ENCODE data around the gene PDCL3.

PDCL3 gene

DNA sequence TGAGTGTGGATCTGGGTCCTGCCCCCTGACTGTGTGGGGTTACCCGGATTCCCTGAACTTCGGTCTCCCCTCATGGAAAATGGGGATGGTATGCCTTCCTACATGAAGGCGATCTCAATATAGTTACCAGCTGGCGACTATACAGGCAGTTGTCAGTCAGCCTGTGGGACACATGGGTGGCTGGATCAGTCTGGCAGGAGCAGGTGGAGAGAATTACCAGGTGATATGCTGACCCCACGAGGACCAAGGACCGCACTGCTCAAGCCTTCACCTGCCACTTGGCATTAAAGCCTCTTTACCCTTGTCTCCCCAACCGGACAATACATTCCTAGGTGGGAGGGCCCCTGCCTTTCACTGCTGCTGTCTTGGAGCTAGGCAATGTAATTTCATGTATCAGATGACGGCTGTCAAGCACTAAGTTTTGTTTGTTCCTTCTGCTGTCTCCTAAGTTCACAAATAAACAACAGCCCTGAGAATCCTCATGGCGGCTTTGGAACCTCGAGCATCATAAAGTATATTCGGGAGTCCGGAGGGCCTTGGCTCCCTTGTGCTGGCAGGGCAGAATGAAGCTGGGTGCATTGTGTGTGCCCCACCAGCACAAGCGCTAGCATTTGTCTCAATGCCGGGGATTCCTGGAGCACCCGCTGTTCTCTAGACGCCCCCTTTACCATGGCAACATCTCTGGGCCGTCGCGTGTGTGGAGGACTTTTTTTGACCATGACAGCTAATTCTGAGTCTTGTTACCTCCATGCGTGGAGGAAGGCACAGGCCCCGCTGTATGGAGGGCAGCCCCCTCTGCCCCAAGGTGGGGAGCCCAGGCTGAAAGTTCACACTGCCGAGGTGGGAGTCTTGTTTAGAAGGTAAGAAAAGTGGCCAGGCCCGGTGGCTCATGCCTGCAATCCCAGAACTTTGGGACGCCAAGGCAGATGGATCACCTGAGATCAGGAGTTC is 48.6 kb downstream of the PDCL3 start:
- DNase-seq (ENCODE audit: low read depth, low spot score), result no peak

DNA sequence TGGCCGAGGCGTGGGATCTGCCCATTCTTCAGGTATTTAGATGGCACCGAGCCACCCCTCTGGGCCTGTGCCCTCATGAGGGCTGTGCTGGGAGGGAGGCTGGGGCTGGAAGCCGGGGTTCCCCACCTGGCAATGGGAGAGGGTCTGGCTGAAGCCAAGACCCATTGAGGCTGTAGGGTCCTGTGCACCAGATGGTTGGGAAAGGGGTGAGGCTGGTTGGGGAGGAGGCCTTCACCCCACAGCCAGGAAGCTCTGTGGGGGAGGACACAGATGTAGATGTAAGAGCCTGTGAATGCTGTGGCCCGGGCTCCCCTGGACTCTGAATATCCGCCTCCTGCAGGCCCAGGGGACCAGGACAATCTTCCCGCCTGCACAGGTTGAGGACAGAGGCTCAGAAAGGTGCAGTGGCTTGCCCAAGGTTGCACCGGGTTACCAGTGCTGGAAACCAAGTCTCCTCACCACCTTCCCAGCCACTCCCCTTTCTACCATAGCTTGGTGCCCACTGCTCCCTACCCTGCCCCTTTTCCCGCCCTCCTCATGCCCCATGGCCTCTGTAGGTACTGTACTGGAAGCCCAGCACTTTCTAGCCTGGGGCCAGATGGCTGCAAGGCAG is 49.7 kb downstream of the PDCL3 start:
- no peak for DNase-seq (ENCODE audit: low read depth, low spot score)

DNA sequence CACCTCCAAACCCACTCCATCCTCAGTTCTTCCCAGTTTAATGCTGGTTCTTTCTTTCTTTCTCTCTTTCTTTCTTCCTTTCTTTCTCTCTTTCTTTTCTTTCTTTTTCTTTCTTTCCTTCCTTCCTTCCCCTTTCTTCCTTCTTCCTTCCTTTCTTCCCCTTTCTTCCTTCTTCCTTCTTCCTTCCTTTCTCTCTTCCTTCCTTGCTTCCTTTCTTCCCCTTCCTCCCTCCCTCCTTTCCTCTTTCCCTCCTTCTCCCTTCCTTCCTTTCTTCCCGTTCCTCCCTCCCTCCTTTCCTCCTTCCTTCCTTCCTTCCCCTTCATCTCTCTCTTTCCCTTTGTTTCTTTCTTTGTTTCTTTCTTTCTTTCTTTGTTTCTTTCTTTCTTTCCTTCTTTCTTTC is 50.9 kb downstream of the PDCL3 start:
- no peak for DNase-seq (ENCODE audit: low read depth, low spot score)

DNA sequence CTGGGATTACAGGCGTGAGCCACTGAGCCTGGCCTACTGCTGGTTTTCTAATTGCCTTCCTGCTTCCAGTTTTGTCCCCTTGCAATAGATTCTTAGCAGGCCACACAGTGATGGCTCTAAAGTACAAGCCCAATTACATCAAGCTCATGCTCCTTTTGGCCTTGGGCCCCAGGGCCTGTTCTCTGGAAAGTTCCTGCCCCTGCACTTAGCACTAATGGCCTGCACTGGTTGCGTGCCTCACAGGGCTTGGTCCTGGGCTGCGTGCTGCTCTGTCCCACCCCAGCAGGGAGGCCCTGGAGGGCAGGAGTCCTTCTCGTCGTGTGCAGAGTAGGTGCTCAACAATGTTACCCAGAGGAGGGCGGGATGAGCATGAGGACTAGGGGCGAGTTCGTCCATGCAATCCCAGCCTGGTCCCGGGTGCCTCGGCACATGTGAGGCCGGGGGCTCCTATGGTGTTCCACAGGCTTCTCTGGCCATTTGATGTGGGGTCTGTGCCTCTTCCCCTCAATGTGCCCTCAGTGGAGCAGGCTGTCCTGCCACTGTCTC is 51.7 kb downstream of the PDCL3 start:
- DNase-seq (ENCODE audit: low read depth, low spot score), result no peak

DNA sequence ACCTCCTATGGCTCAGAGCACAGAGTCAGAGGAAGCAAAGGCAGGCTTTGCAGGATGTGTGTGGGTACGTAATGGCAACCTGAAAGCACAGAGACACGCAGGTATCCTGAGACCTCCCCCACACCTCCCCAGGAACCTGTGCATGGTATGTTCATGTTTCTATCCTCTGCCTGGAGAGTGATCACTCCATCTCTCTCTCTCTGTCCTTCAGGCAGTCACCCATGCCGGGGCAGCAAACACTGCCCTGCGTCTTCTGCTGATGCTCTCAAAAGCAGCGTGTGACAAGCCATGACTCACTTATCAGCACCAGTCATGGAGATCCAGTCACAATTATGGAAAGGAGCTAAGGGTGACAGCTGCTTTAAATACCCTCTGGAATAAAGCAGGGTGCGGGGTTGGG is 52.7 kb downstream of the PDCL3 start:
- DNase-seq (ENCODE audit: low read depth, low spot score), result no peak

DNA sequence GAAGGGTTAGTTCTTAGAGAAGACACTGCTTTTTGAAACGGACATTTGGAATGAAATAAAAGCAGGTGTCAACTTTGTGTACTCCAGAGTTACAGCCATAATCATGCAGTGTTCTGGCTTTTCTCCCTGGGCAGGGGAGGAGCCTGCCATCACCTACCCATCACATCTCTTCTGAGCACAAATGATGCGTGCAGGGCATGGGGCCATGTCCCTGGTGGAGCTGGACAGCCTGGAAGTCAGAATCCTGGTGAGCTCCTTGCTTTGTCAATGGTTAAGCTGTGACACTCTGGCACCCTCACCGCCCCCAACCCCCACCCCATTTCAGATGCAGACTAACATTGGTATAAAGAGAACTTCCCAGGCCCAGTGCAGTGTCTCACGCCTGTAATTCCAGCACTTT is 53.1 kb downstream of the PDCL3 start:
- no peak for DNase-seq (ENCODE audit: low read depth, low spot score)

DNA sequence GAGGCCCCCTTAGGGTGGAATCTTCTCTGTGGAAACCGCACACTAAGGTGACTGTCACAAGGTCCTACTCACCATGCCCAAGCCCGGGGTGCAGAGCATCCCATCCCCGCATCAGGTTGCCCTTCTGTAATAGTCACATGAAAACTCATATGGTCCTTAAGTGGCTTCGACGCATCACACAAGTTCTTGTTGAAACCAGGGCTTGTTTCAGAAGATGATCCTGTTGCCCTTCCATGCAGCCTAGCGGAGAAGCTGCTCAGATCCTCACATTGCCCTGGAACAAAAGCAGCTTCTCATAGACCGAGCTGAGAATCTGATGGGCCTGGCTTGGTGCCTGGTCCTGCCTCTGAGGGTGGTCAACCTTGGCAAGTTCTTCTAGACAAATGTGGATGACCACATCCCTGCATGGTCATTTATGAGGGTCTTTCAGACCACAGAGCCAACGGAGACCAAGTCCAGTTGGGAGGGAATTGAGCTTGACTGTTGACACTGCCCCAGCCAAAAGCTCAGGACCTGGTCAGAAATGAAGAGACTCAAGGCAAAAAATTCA is 54.1 kb downstream of the PDCL3 start:
- no peak for DNase-seq (ENCODE audit: low read depth, low spot score)

DNA sequence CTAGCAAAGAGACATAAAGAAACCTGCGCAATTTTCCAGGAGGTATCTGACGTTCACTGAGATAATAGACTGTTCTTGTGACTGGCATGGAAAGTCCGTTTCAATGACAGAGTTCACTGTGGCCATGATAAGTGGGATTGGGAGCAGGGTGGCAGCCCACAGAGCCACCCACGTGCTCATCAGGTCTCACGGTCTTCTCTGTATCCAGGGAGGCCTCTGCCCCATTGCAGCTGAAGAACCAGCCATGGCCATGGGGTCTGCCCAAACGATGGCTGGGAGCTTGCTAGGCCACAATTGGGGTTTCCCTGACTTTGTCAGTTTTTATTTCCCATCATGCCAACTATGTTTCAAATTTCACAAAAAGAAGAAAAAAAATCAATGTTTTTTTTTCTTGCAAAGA is 57.2 kb downstream of the PDCL3 start:
- DNase-seq (ENCODE audit: low read depth, low spot score), result no peak

DNA sequence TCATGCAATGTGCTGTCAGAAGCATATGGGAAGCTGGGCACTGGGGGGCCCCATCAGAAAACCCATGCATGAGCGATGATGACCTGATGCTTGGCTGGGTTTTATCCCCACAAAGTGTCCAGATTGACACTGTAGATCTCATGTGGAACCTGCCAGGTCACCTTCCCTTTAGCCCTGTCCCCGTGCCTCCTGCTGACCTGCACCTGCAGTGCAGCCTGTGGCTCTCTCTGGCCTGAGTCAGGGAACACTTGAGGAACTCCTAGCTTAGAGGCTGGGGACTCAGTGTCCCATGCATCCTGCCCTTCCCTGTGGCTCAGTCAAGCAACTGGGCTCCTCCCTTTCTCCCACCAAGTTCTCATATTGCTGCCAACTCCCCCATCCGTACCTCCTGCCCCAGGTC is 57.7 kb downstream of the PDCL3 start:
- DNase-seq (ENCODE audit: low read depth, low spot score), result no peak

DNA sequence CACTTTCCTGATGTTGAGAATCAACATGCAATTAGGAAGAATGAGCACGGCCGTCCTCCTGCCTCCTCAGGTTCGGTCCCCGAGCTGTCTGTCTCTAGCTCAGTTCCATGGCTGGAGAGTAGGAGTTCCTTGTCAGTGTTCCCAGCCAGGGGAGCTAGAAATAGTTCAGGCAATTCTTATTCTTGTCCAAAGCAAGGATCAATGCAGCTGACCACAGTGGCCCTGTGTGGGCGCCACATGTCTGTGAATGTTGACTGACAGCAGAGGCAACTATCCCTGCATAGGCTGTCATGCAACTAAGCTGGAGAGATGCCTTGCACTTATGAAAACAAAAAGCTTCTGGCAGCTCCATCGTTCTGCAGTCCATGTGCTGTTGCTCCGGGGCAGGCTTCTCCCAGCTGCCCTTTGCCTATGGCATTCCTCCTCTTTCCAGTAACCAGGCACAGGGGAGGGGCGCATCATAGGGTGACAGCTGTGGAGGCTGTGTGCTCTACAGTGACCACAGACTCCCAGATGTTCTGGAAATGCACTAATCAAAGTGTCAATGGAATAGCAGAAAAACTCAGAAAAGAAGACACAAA is 58.7 kb downstream of the PDCL3 start:
- no peak for DNase-seq (ENCODE audit: low read depth, low spot score)

DNA sequence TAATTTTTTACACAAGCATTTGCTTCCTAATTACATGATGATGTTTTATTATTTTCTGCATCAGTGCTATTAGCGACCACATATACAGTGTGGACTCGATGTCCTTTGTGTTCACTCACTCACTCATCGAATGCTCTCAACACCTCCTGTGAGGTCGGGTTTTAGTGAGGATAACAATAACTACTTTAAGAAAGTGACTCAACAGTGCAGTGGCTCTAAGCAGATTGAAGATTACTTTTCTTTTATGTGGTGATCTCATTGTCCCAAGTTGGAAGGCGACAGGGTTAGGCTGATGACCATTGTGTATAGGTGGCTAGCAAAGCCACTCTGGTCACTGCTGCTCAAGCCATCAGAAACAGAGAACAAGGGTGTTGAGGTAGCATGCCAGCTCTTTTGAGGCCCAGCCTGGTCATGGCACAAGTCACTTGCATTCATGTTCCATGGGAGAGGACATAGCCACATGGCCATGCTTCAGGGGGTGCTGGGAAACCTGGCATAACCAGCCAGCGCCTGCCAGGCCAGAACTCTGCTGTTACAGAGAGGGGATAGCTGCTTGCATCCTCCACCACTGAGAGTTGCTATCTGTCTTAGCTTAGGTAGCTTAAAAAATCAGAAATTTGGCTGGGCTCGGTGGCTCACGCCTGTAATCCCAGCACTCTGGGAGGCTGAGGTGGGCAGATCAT is 60.4 kb downstream of the PDCL3 start:
- no peak for DNase-seq (ENCODE audit: low read depth, low spot score)

DNA sequence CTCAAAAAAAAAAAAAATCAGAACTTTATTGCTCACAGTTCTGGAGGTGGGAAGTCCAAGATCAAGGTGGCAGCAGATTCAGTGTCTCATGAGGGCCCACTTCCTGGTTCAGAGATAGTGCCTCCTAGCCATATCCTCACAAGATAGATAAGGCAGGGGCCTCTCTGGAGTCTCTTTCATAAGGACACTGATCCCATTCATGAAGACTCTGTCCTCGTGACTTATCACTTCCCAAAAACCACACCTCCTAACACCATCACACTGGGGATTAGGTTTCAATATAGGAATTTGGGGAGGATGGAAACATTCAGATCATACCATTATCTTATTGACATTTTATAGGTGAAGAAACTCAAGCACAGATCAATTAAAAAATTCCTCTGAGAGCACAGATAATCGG is 61.1 kb downstream of the PDCL3 start:
- DNase-seq (ENCODE audit: low read depth, low spot score), result no peak

DNA sequence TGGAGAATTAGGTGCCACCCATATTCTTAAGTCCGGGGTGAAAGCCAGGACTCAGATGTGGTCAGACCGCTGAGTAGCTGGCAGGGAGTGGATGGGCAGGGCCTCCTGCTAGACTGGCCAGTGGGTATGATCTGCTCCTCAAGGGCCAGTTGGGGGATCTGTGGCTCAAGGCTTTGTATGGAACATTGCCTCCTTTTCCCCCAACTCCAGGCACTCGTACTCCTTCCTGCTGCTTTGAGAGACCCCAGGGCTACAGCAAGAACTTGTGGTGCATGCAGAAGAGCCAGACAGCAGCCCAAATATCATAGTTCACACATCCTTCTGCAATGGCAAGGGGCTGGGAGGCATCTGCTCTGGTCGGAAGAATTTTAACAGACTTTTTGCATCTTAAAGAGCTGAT is 61.7 kb downstream of the PDCL3 start:
- DNase-seq (ENCODE audit: low read depth, low spot score), result no peak

DNA sequence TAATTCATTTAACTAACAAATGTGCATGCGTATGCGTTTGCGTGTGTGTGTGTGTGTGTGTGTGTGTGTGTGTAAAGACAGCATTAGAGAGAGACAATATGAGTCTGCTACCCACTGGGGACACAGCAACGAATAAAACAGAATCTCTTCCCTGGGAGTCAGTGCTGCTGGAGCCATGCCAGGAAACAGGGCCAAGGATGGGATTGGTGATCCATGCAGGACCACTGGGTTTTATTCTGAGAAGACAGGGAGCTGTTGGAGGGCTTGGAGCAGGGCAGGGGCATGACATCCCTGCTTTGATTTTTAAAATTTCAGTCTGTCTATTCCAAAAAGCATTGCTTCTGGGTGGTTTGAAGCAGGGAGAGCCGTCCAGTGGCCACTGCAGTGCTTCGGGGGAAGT is 62.9 kb downstream of the PDCL3 start:
- no peak for DNase-seq (ENCODE audit: low read depth, low spot score)

Measured in activated naive CD8-positive, alpha-beta T cell treated with anti-CD3 and anti-CD28 coated beads, Interleukin-2, amount 50 U/mL, for 16 hours (primary cell).